Anterior cingulate cortex (tissue), 58 donors: ENCODE data around the gene GNG8.
"Not testable (repeated sequence)": the region's sequence is repeated elsewhere in the genome, so short reads cannot be mapped to it uniquely, and the experiment has no call there.

Source experiments
- DNase-seq, 58 donors: peaks; one replicate each; lab custom pipeline; 2025; lab: John Stamatoyannopoulos, UW

The GNG8 gene

GRCh38 chr19:46648060-46648960 is 12.3 kb upstream of the GNG8 start:
- DNase-seq = no peak

- DNase-seq = no peak
Measured at GRCh38 chr19:46646402-46646801, 10.4 kb upstream of the GNG8 start.

GRCh38 chr19:46644720-46645119 is 8.7 kb upstream of the GNG8 start:
- DNase-seq = no peak

GRCh38 chr19:46640656-46641055 is 4.7 kb upstream of the GNG8 start:
- no peak for DNase-seq

GRCh38 chr19:46639358-46640182 is 3.6 kb upstream of the GNG8 start:
- DNase-seq = peak in 5 of 58 donors; percentile 19 to 49 (median 46)

GRCh38 chr19:46637224-46637623 is 1.2 kb upstream of the GNG8 start:
- DNase-seq = peak in 12 of 58 donors; percentile 9 to 34 (median 22)

DNA sequence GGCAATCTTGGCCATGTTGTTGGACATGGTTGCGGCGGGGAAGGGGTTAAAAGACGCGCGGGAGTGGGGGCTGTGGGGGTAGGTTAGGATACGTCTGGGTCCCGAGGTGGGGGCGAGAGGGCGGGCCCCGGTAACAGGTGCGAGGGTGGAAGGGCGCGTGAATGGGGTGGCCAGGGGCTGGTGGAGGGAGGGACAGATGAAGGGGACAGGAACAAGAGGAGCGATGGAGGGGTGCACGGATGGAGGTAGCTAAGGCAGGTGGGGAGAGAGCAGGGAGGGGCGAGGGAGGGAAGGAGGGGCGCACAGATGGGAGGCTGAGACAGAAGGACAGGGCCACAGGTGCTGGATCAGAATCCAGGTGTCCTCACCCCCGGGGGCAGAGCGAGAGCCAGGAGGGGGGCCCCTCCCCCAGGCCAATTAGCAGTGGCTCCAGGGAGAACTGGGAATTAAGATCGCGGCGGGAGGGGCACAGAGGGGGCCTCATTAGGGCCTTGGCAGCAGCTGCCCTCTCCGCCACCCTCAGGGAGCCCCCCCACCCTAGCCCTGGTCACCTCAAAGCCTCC is 1.3 kb downstream of the GNG8 start:
- DNase-seq = peak in 2 of 58 donors; percentile 23 to 67

GRCh38 chr19:46634045-46634655 is 1.9 kb downstream of the GNG8 start:
- peak in 52 of 58 donors; percentile 16 to 92 (median 70) for DNase-seq

DNA sequence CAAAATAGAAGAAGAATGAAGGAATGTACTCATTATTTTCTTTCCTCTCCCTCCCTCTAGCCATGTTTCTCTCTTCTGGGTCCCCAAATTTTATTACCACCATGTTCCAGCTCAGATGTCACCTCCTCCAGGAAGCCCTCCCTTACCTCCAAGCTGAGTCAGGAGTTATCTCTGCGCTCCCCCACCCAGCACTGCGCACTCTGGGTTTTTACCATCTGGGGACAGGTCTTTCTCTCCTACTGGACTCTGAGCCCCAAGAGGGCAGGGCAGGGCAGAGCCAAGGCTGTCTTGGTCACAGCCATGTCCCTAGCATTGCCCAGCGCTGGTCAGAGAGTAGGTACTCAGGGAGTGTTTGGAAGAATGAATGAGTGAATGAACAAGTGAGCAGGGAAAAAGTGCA is 2.9 kb downstream of the GNG8 start:
- DNase-seq = no peak

DNA sequence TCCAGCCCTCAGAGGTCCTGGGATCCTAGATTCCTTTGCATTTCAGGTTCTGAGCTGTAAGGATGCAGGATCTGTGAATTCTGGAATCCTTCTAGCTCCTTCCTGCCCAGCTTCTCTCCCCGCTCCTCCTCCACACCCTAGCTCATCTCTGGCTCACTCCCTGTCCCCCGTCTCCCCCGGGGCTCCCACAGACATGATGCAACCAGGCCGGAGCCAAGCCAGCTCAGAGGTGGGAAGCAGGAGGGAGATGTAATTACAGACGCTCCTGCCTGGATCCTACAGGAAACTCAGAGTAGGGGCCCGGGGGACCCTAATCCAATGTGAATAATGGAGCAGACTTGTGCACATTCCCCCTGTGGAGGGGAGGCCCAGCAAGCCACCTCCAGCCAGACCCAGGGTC is 4.5 kb downstream of the GNG8 start:
- DNase-seq = peak in 7 of 58 donors; percentile 4 to 51 (median 15)

GRCh38 chr19:46630586-46631205 is 5.3 kb downstream of the GNG8 start:
- no peak for DNase-seq

- DNase-seq = no peak
Measured at GRCh38 chr19:46629546-46630025, 6.4 kb downstream of the GNG8 start.

- not testable (repeated sequence) for DNase-seq
Measured at GRCh38 chr19:46628970-46629369, 7.0 kb downstream of the GNG8 start.

DNA sequence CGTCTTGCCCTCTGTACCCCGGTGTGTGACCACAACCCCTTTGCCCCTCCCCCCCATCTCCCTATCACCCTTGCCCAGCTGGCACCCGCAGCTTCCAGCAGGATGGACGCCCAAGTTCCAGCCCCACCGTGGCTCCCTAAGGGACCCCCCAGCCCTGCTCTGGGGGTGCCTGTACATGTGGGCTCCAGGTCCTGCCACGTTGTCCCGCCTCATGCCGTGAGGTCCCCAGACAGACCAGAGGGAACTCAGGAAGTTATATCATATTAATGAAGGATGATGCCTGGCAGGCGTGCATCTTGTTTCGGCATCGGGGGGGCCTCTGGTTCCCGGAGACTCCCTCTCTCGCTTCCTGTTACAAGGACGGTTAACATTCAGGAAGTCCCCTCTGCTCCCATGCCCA is 9.6 kb downstream of the GNG8 start:
- no peak for DNase-seq

GRCh38 chr19:46625731-46626130 is 10.3 kb downstream of the GNG8 start:
- DNase-seq = no peak

DNA sequence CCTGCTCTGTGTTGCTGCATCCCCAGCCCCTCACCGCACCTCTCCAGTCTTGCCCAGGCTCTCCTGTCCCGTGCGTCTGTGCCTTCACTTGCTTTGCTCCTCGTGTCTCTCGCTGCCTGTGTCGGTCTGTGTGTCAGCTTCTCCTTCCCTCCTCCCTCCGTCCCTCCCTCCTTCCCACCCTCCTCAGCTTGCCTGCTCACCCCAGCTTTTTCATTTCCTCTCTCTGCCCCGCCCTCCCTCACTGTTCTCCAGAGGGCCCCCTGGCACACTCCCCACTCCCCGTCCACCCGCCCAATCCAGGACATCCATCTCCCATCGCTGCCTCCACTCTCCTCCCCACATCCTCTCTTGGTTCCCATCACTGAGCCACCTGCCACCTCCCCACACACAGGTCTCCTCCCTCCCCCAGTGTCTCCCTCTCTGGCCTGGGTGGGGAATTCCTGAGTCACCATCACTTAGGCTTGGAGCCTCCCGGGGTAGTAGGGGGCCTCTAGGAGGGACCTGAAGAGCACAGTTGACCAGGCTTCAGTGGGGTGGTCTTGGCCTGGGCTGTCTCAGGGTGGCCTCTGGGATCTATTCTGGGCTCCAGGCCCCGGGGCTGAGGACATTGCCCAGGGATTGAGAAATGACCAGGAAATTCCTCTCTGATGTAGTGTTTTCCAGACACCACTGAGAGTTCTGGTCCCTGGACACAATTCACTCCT is 10.9 kb downstream of the GNG8 start, which contains the start of gene PTGIR:
PTGIR (minus strand) TSS at position 132 of the 704 bp plus-strand sequence. CDS start 864 bp downstream, outside the sequence.
- no peak for DNase-seq

DNA sequence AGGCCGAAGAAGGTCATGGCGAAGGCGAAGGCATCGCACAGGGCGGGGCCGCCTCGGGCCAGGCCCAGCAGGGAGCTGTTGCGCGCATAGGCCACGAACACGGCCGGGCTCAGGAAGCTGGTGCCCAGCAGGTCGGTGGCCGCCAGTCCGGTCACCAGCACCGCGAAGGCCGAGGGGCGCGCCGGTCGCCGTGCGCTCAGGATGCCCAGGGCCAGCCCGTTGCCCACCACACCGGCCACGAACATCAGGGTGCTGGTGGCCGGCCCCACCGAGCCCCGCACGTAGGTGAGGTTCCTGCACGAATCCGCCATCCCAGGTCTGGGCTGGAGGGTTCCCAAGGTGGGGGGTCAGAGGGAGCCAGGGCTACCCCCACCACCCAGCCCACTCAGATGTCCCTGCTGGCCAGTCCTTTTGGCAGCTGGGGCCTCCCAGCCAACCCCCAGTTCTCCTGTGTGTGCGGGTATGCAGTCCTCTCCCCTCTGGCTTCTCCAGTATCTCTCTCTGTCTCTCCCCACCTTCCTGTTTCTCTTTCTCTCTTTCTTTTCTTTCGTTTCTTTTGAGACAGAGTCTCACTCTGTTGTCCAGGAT is 12.0 kb downstream of the GNG8 start:
- DNase-seq = no peak

DNA sequence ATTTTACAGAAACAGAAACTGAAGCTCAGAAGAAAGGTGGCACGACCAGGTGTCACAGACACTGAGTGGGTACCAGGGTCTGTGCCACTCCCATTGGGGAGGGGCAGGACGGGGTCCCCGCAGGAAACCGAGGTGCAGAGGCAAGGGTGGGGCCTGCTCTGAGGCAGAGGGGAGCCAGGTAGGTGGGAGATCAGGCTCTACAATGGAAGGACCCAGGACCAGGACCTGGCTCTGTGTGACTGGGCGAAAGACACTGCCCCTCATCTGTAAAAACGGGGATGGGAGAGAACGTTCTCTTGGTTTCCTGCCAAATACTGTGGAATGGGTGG is 13.9 kb downstream of the GNG8 start:
- no peak for DNase-seq
